ENCODE results near the gene FOXO1.

Gene FOXO1

DNA sequence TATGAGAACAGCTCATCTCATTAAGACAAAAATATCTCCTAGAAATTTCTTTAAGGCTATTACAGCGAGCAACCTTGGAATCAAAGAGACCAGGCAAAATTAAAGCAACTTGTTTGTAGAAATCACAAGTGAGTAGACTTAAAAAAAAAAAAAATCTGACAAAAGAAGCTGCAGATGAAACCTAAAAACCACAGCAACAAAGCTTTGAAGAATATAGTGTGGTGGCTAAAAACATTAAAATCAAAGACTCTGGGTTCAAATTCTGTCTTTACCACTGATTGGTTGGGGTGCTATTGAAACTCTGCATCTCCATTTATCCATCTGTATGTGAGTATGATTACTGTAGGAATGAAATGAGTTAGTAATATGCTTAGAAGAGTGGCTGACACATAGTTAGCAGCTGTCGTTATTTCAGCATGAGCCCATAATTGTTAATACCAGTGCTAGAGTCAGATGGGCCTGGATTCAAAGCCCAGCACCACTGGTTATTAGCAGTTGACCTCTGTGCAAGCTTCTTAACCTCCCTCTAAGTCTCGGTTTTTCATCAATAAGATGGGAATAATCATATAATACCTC lies 157.6 kb downstream of the FOXO1 start:
- no peak overlapping the region for H3K27ac ChIP-seq (ENCODE audit: low read depth, low read length)
- no peaks in the 10 kb centered on the region for H3K36me3 ChIP-seq (ENCODE audit: insufficient read depth, low read length)
- peaks cover 10% of the 10 kb centered on the region for H3K4me1 ChIP-seq (ENCODE audit: insufficient read depth, low read length)
- H3K9me3 ChIP-seq (ENCODE audit: low read length), result no peaks in the 10 kb centered on the region
- no peaks in the 10 kb centered on the region for H3K27me3 ChIP-seq (ENCODE audit: control insufficient read depth in 1 of 2, insufficient read depth in 2 of 2, low read length in 2 of 2)
- no peak overlapping the region for H3K4me3 ChIP-seq (ENCODE audit: low read depth in 1 of 2, low read length in 2 of 2)
- no peak overlapping the region for H3K9ac ChIP-seq (ENCODE audit: low read length)

DNA sequence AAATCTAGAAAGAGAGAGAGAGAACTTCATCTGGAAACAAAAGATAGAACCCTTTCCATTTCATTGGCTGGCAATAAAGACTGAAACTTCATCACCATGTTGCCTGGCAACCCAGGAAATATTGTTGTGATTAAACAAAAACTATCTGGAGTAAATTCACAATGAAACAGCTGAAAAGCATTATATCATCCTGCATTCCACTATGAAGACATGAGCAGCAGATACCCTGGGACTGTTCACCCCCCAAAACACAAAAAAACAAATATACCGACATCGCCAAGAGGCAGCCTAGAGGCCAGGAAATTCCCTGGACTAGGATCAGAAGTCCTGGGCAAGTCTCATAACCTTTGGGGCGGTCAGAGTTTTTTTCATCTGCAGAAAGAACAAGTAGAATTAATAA lies 158.3 kb downstream of the FOXO1 start:
- H3K36me3 ChIP-seq (ENCODE audit: insufficient read depth, low read length), result no peaks in the 10 kb centered on the region

DNA sequence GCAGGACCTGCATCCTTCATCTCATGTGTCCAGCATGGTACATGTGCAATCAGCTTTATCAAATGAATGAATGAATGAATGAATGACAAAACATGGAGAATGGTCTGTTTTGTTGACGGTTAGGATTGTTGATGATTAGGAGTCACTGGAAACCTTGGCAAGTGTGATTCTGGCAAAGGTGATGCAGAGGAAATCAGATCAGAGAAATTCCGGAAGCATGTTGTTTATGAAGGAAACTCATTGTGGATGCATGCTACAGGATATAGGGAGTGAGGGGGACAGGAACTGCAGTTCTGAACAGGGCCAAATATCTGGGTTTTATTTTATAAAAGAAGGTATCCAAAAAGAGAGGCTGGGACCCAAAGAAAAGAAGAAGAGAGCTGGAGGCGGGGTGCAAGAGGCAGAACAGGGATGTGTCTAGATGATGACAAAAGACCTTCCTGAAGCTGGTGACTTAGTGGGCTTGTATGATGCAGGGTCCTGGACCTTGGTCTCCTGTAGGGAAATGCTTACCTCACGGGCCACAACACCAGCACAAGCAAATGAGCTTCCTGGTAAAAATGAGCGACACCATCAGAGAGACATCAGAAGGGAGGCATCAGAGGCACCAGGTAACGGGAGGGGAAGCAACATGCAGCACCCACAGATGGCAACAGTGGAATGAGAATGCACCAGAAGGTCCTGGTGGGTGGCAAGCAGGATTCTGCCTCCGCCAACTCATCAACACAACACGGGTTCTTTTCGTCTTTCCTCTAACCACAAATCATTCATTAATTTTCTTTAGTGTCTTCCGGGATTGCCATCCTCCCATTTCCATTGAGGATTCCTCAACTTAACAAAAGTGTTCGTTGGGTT lies 159.6 kb downstream of the FOXO1 start:
- no peaks in the 10 kb centered on the region for H3K27me3 ChIP-seq (ENCODE audit: control insufficient read depth in 1 of 2, insufficient read depth in 2 of 2, low read length in 2 of 2)
- H3K9ac ChIP-seq (ENCODE audit: low read length), result no peak overlapping the region
- H3K36me3 ChIP-seq (ENCODE audit: insufficient read depth, low read length), result no peaks in the 10 kb centered on the region
- H3K4me1 ChIP-seq (ENCODE audit: insufficient read depth, low read length), result peaks cover 10% of the 10 kb centered on the region
- no peaks in the 10 kb centered on the region for H3K9me3 ChIP-seq (ENCODE audit: low read length)
- no peak overlapping the region for H3K27ac ChIP-seq (ENCODE audit: low read depth, low read length)
- H3K4me3 ChIP-seq (ENCODE audit: low read depth in 1 of 2, low read length in 2 of 2), result no peak overlapping the region

More for the DNA sequence above, 158.3 kb downstream of the FOXO1 start:
- Histone ChIP-seq H3K9me3 (ENCODE audit: low read length) (no peaks in the 10 kb centered on the region), H3K4me3 (ENCODE audit: low read depth in 1 of 2, low read length in 2 of 2) (no peak overlapping the region), H3K9ac (ENCODE audit: low read length) (no peak overlapping the region), H3K27ac (ENCODE audit: low read depth, low read length) (no peak overlapping the region), H3K4me1 (ENCODE audit: insufficient read depth, low read length) (peaks cover 10% of the 10 kb centered on the region), H3K27me3 (ENCODE audit: control insufficient read depth in 1 of 2, insufficient read depth in 2 of 2, low read length in 2 of 2) (no peaks in the 10 kb centered on the region)
